HG03565 (cell line): Measurements from ENCODE around the gene EAPP.
"Not testable (repeated sequence)": the region's sequence is repeated elsewhere in the genome, so short reads cannot be mapped to it uniquely, and the experiment has no call there.

ENCODE experiments used
- ATAC-seq: cut with Tn5 transposase; IDR thresholded peaks from one replicate; pipeline ENCODE4 v1.9.1; 2021; ENCODE audit warnings: mild to moderate bottlenecking, moderate library complexity; ENCODE audit not compliant: unreplicated experiment

EAPP gene

GRCh38 chr14:34538871-34539406, 562 bp downstream of the EAPP start:
- no peak for ATAC-seq

GRCh38 chr14:34538096-34538495, 1.4 kb downstream of the EAPP start:
- not testable (repeated sequence) for ATAC-seq

GRCh38 chr14:34537677-34538009, 1.9 kb downstream of the EAPP start:
- ATAC-seq = no peak

DNA sequence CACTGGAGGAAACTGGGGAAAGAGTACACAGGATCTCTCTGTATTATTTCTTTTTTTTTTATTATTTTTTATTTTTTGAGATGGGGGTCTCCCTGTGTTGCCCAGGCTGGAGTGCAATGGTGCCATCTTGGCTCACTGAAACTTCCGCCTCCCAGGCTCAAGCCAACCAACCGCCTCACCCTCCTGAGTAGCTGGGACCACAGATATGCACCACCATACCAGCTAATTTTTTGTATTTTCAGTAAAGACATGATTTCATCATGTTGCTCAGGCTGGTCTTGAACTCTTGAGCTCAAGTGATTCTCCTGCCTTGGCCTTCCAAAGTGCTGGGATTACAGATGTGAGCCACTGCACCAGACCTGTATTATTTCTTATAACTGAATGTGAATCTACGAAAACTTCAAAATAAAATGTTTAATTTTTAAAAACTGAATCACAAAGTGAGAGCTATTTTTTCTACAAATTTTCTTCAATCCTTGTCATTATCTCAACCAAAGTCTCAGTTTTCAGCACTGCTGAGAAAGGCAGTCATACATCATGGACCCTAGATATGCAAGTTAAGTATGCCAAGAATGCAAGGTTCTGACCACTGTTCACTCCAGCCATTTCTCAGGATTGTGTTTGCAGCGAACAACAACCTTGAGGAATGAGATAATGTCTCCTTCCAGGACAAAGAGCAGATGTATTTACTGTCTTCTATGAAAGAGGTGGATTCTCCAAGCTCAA, 2.4 kb downstream of the EAPP start:
- ATAC-seq = no peak

DNA sequence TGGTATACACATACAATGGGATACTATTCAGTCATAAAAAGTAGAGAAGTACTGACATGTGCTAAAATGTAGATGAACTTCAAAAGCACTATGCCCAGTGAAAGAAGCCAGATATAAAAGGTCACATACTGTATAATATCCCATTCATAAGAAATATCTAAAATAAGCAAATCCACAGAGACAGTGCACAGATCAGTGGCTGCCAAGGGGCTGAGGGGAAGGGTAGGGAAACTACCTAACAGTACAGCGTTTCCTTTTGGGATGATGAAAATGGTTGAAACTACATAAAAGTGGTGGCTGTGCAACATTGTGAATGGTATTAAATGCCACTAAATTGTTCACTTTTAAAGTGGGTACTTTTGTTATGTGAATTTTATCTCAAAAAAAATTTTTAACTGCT, 11.9 kb downstream of the EAPP start:
- no peak for ATAC-seq

GRCh38 chr14:34524216-34524615, 15.3 kb downstream of the EAPP start:
- not testable (repeated sequence) for ATAC-seq

- ATAC-seq = no peak
Observed at GRCh38 chr14:34522496-34522895, 17.0 kb downstream of the EAPP start.

DNA sequence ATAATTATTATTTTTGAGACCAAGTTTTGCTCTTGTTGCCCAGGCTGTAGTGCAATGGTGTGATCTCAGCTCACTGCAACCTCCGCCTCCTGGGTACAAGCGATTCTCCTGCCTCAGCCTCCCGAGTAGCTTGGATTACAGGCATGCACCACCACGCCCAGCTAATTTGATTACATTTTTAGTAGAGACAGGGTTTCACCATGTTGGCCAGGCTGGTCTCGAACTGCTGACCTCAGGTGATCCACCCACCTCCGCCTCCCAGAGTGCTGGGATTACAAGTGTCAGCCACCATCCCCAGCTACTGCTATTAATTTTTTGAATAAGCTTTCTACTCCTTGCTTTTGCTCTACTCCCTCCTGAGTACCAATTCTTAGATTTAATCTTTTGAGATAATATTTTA, 18.4 kb downstream of the EAPP start:
- not testable (repeated sequence) for ATAC-seq

- not testable (repeated sequence) for ATAC-seq
Observed at GRCh38 chr14:34520304-34520970, 19.1 kb downstream of the EAPP start.

DNA sequence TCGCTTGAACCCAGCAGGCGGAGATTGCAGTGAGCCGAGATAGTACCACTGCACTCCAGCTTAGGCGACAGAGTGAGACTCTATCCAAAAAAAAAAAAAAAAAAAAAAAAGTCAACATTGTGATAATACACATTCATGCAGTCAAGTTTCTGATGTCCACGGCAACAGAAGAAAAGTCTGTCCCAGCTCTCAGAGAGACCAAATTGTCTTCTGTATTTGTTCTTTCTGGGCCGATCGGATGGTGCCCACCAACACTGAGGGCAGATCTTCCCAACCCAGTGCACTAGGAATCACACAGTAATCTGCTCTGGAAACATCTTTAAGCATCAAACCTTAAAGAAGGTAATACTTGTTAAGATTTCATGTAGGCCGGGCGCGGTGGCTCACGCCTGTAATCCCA, 31.6 kb downstream of the EAPP start:
- no peak for ATAC-seq

GRCh38 chr14:34507459-34507858, 32.0 kb downstream of the EAPP start:
- no peak for ATAC-seq

DNA sequence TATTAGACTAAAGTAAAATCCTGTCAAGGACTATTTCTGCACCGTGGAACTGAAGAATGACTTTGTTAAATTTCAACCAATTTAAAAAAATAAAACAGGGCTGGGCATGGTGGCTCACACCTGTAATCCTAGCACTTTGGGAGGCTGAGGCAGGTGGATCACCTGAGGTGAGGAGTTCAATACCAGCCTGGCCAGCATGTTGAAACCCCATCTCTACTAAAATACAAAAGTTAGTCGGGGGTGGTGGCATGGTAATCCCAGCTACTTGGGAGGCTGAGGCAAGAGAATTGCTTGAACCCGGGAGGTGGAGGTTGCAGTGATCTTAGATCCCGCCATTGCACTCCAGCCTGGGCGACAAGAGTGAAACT, 34.4 kb downstream of the EAPP start:
- not testable (repeated sequence) for ATAC-seq

- not testable (repeated sequence) for ATAC-seq
Observed at GRCh38 chr14:34504027-34504426, 35.5 kb downstream of the EAPP start.

GRCh38 chr14:34502545-34503225, 36.8 kb downstream of the EAPP start:
- no peak for ATAC-seq

DNA sequence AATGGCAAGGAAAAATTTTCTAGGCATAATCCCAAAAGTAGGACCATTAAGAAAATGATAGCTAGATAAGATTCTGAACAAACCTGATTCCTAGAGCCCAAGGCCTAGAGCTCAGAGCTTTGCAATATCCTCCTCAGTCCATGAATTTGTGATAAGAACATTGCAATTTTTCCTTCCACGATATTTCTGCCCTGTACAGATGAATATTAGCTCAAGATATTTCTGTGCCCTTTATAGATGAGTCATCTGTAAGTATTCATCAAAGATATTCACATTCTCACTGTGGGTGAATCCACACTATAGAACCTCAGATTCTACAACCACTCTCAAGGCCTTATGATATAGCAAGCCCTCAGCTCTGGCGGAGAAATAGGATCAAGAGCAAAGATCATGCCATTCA, 37.5 kb downstream of the EAPP start:
- ATAC-seq = no peak

DNA sequence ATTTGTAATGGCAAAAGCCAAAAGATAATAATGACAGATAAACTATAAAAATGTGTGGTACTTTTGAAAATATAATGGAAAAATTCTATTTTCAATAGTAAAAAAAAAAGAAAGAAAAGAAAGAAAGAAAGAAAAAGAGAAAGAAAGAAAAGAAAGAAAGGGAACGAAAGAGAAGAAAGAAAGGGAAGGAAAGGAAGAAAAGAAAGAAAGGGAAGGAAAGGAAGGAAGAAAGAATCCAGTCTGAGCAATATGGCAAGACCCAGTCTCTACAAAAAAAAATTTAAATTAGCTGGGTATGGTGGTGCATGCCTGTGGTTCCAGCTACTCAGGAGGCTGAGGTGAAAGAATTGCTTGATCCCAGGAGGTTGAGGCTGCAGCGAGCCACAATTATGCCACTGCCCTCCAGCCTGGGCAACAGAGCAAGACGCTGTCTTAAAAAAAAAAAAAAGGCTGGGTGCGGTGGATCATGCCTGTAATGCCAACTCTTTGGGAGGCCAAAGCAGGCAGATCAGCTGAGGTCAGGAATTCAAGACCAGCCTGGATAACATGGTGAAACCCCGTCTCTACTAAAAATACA, 38.4 kb downstream of the EAPP start:
- ATAC-seq = no peak

DNA sequence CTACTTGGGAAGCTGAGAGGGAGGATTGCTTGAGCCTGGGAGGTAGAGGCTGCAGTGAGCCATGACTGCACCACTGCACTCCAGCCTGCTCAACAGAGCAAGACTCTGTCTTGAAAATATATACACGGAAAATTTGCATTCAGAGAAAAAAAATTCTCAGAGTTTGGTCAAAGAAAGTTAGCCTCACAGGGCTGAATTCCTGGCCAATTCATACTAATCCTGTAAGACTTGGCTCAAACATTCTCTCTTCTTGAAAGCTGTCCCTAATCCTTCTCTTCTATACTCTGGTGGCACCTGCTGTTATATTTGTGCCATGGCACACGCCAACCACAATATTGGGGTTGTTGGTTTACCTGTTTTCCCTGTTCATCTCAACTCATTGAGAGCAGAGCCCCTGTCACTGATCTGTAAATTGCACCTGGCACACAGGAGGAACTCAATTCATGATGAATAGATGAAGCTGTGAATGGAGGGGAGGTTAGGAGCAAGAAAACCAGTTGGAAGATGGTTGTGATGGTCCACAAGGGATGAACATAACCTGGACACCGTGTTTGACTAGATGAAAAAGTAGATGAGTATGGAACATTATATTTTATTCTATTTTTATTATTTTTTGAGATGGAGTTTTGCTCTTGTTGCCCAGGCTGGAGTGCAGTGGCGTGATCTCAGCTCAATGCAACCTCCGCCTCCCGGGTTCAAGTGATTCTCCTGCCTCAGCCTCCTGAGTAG, 40.7 kb downstream of the EAPP start:
- ATAC-seq = no peak

GRCh38 chr14:34496679-34497513, 42.6 kb downstream of the EAPP start:
- no peak for ATAC-seq

DNA sequence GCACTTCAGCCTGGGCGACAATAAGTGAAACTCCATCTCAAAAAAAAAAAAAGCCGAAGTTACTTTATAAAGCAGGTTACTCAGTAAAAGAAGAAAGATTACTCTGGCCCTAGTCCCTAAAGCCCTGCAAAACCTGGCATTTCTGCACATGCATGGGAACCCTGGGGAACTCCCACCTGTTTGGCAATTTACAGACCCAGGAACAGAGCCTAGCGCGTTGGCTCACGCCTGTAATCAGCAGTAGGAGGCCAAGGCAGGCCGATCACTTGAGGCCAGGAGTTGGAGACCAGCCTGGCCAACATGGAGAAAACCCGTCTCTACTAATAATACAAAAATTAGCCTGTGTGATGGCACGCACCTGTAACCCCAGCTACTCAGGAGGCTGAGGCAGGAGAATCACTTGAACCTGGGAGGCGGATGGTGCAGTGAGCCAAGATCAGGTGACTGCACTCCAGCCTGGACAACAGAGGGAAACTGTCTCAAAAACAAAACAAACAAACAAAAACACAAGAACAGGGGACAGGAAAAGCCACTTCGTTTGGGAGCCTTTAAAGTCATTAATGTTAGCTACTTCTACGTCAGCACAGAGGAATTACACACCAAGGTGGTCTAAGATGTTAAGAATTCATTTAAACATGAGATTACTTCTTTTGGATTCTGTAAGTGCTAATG, 43.4 kb downstream of the EAPP start:
- no peak for ATAC-seq
